Esophagus muscularis mucosa (tissue), 3 donors: ENCODE results near the gene PSMB4.

ENCODE experiments used
- CTCF ChIP-seq, 3 experiments: fragments of 200-600 bp in 2 of 3; fragments of 450-650 bp in 1 of 3; sonication (generic) in 2 of 3; IDR thresholded peaks; one replicate each; pipeline ENCODE4 v1.5.1; 2017 to 2019; ENCODE audit warnings: antibody characterized with exemption in 3 of 3, mild to moderate bottlenecking in 2 of 3, moderate library complexity in 1 of 3
- POLR2A ChIP-seq: fragments of 450-650 bp; IDR thresholded peaks from one replicate; pipeline ENCODE4 v1.6.1; 2017; ENCODE audit warnings: antibody characterized with exemption, moderate library complexity, mild to moderate bottlenecking, low read depth
- POLR2AphosphoS5 ChIP-seq, 2 donors: sonication (generic); formaldehyde crosslinking; IDR thresholded peaks; one replicate each; pipeline ENCODE4 v1.6.1; 2017; ENCODE audit warnings: antibody characterized with exemption in 2 of 2

GRCh38 chr1:151372058-151372934 lies 27.1 kb upstream of the PSMB4 start, which contains the start of gene SELENBP1:
- TF ChIP-seq CTCF (IDR thresholded peaks at IDR 0.05) (no peak), POLR2A (no peak), POLR2AphosphoS5 (IDR thresholded peaks at IDR 0.05) (peak; percentile 74 to 87)
